Activated naive CD8-positive, alpha-beta T cell (primary cell): ENCODE measurements around the gene ZNF225.

Experiments
- H3K27ac Mint-ChIP-seq: one replicate; pipeline ENCODE4 v1.8.0; 2021; ENCODE audit warnings: mixed read lengths
- H3K27me3 Mint-ChIP-seq: one replicate; pipeline ENCODE4 v1.8.0; 2021; ENCODE audit warnings: mixed read lengths
- H3K36me3 Mint-ChIP-seq: one replicate; pipeline ENCODE4 v1.8.0; 2021; ENCODE audit warnings: mixed read lengths
- H3K4me1 Mint-ChIP-seq: one replicate; pipeline ENCODE4 v1.8.0; 2021; ENCODE audit warnings: low read depth, mixed read lengths
- H3K4me3 Mint-ChIP-seq: one replicate; pipeline ENCODE4 v1.8.0; 2021; ENCODE audit warnings: mild to moderate bottlenecking, mixed read lengths
- H3K9me3 Mint-ChIP-seq: one replicate; pipeline ENCODE4 v1.8.0; 2021; ENCODE audit warnings: low read depth, mixed read lengths

Gene ZNF225

DNA sequence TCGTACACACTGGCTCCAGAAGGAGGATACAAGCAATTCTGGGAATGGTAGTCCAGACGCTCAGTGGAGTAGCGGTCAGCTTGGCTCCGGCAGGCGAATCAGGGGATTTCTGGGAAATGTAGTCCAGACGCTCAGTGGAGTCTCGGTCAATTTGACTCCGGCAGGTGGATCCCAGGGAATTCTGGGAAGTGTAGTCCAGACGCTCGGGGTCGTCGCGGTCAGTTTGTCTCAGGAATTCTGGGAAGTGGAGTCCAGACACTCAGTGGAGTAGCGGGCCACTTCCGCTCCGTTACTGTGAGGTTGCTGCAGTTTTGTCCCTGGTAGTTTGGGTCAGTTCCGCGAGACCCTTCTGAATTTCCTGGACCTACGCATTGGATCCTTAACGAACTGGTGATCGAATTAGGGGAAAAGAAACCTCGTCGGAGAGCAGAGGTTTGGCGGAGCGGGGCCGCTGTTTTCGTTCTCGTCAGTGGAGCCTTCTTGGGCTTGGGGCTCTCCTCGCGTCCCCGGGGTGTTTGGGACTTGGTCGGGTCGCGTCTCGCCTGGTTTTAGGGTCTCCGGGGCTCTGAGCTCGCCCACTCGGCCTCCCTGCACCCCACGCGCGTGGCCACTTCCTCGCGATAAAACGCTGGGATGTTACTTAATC, at the start of gene ZNF225:
Gene ZNF225, plus strand, starts transcription at position 262 of the 646 bp plus-strand sequence. CDS start 2,429 bp downstream, outside the sequence.
- Mint-ChIP-seq H3K4me1 (peaks cover 29% of the 10 kb centered on the region), H3K9me3 (peaks cover 11% of the 10 kb centered on the region), H3K27ac (peak within 1 kb of the TSS; percentile 95), H3K4me3 (peak within 1 kb of the TSS; percentile 100), H3K36me3 (peaks cover 12% of the 10 kb centered on the region), H3K27me3 (no peaks in the 10 kb centered on the region)

DNA sequence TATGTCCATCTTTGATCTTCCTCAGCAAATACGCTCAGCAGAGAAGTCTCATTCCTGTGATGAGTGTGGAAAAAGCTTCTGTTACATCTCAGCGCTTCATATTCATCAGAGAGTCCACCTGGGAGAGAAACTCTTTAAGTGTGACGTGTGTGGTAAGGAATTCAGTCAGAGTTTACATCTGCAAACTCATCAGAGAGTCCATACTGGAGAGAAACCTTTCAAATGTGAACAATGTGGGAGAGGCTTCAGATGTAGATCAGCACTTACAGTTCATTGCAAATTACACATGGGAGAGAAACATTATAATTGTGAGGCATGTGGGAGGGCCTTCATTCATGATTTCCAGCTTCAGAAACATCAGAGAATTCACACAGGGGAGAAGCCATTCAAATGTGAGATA, 46.9 kb upstream of the ZNF225 start:
- no peaks in the 10 kb centered on the region for H3K27me3 Mint-ChIP-seq
- H3K27ac Mint-ChIP-seq, result no peak overlapping the region
- H3K4me3 Mint-ChIP-seq, result no peak overlapping the region
- H3K9me3 Mint-ChIP-seq, result peaks cover 56% of the 10 kb centered on the region
- peaks cover 63% of the 10 kb centered on the region for H3K36me3 Mint-ChIP-seq
- peaks cover 5% of the 10 kb centered on the region for H3K4me1 Mint-ChIP-seq

DNA sequence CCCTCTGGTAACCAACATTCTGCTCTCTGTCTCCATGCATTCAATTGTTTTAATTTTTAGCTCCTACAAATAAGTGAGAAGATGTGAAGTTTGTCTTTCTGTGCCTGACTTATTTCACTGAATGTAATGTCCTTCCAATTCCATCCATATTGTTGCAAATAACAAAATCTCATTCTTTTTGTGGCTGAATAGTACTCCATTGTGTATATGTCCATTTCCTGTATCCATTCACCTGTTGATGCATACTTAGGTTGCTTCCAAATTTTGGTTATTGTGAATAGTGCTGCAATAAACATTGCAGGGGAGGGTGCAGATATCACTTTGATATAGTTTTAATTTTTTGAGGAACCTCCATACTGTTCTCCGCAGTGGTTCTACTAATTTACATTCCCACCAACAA, 43.8 kb upstream of the ZNF225 start:
- H3K4me1 Mint-ChIP-seq, result peaks cover 24% of the 10 kb centered on the region
- H3K27ac Mint-ChIP-seq, result no peak overlapping the region
- no peaks in the 10 kb centered on the region for H3K27me3 Mint-ChIP-seq
- H3K36me3 Mint-ChIP-seq, result peaks cover 40% of the 10 kb centered on the region
- peaks cover 44% of the 10 kb centered on the region for H3K9me3 Mint-ChIP-seq
- no peak overlapping the region for H3K4me3 Mint-ChIP-seq

DNA sequence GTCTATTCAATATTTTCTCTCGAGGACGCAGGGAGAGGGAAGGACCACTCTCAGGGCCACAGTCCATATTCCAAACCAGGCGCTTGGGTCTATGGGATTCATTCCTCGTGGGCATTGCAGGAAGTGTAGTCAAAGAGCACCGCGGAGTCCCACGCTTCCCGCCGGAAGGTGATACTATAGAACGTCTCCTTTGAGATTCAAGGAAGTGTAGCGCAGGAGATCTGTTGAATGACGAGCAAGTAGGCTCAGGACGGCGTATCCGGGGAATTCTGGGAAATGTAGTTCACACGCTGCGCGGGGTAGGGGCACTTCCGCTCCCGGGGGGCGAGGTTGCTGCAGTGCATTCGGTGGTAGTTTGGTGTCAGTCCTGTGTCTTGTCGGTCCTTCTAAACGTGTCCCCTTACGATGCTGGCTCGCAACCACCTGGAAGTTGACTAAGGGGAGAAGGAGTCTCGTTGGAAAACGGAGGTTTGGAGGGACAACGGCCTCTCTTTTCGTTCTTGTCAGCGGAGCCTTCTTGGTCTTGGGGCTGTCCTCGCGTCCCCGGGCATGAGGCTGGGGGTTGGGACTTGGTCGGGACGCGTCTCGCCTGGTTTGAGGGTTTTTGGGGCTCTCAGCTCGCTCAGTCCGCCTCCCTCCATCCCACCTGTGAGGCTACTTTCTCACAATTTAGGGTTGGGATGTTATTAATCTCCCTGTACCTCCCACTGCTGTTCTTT, 41.2 kb upstream of the ZNF225 start, which contains the start of gene ZNF284:
Gene ZNF284, plus strand, starts transcription at position 336 of the 719 bp plus-strand sequence. CDS start 4,231 bp downstream, outside the sequence.
- H3K36me3 Mint-ChIP-seq, result peaks cover 33% of the 10 kb centered on the region

DNA sequence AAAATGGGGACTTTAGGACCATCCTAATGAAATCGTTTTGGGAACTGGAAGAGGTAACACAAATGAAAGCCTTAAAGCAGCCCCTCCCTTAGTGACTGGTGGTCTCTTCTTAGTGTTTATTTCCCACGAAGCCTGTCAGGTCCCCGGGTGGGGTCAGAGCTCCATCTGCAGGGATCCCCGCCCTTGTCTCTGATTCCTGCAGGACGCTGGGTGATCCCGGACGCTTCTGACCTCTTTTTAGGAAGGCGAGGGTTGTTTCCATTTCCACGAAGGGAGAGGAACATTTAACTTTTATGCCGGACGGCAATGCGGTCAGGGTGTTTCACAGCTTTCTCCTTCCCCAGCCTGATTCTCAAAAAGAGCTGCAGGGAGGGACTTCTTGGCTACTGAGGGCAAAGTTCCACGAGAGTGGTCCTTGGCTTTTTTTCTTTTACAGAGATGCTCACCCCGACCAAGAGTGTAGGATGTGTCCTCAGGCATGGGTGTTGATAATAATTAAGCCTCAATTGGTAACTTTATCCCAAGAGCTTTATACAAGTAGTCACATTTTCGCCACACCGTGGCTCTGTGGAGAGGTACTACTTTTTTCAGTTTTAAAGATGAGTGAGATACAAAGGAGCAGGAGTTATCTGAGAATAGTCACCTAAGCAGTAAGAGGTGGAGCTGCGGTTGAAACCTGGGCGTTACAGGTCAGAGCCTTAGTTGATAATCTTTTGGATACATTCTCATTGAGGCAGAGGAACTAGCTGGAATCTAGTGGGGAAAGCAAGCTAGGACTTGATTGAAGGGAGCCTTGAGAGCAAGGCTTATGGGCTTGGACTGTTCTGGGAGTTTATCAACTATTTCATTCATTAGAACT, 40.4 kb upstream of the ZNF225 start:
- no peak overlapping the region for H3K27ac Mint-ChIP-seq
- H3K4me1 Mint-ChIP-seq, result peaks cover 27% of the 10 kb centered on the region
- H3K9me3 Mint-ChIP-seq, result peaks cover 25% of the 10 kb centered on the region
- H3K4me3 Mint-ChIP-seq, result peak overlapping the region; percentile 88
- peaks cover 33% of the 10 kb centered on the region for H3K36me3 Mint-ChIP-seq
- no peaks in the 10 kb centered on the region for H3K27me3 Mint-ChIP-seq

More for the DNA sequence above, 41.2 kb upstream of the ZNF225 start, which contains the start of gene ZNF284:
- Mint-ChIP-seq H3K4me3 (peak within 1 kb of the TSS; percentile 88), H3K27me3 (no peaks in the 10 kb centered on the region), H3K9me3 (peaks cover 29% of the 10 kb centered on the region), H3K27ac (peak within 1 kb of the TSS; percentile 62), H3K4me1 (peaks cover 27% of the 10 kb centered on the region)

DNA sequence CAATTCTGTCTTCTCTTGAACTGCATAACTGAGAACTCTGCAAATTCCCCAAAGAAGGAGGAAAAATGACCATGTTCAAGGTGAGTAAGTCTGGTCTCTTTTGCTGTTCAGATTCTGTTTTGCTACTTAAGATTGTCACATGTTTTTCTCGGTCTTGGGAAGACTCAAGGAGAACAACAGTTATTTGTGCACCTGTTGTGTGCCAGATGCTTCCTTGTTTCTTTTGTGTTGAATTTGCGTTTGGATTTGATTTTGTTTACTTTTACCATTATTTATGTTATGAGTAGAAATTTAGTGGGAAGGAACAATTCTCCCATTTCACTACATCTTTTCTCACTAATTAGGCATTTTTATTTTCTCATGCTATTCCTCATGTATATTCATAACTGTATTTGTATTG, 36.9 kb upstream of the ZNF225 start:
- Mint-ChIP-seq H3K9me3 (peaks cover 4% of the 10 kb centered on the region), H3K4me1 (peaks cover 21% of the 10 kb centered on the region), H3K36me3 (peaks cover 26% of the 10 kb centered on the region), H3K27me3 (no peaks in the 10 kb centered on the region), H3K27ac (no peak overlapping the region), H3K4me3 (no peak overlapping the region)

DNA sequence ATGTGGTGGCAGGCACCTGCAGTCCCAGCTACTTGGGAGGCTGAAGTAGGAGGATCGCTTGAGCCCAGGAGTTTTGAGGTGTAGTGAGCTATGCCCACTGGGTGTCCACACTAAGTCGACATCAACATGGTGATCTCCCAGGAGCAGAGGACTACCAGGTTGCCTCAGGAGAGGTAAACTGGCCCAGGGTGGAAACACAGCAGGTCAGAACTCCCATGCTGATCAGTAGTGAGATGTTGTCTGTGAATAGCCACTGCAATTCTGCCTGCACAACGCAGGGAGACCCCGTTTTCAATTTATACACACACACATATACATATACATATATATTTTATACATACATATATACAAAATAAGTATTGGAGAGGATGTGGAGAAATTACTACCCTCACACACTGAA, 21.1 kb upstream of the ZNF225 start:
- peaks cover 19% of the 10 kb centered on the region for H3K4me1 Mint-ChIP-seq
- H3K27ac Mint-ChIP-seq, result no peak overlapping the region
- no peak overlapping the region for H3K4me3 Mint-ChIP-seq
- peaks cover 10% of the 10 kb centered on the region for H3K36me3 Mint-ChIP-seq
- H3K9me3 Mint-ChIP-seq, result peaks cover 2% of the 10 kb centered on the region
- H3K27me3 Mint-ChIP-seq, result no peaks in the 10 kb centered on the region

DNA sequence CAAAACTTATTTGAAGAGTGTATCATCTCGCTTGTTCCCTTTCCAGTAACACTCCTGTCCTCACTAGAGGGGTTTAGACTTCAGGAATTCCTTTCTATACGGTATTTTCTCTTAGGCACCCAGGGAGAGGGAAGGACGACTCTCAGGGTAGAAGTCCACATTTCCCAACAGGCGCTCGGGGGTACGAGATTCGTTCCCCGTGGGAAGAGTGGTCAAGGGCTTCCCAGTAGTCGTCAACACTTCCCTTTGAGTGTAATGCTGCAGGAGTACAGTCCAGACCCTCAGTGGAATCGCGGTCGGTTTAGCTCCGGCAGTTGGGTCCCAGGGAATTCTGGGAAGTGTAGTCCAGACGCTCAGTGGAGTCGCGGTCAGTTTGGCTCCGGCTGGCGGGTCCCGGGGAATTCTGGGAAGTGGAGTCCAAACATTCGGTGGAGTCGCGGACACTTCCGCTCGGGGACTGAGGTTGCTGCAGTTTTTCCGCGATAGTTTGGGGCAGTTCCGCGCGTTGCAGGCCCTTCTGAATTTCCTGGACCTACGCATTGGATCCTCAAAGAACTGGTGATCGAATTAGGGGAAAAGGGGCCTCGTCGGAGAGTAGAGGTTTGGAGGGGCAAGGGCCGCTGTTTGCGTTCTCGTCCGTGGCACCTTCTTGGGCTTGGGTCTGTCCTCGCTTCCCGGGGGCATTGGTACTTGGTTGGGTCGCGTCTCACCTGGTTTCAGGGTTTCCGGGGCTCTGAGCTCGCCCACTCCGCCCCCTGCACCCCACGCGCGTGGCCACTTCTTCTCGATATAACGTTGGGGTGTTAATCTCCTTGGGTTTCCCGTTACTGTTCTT, 19.1 kb upstream of the ZNF225 start, which contains the start of gene ZNF224:
Gene ZNF224, plus strand, starts transcription at position 431 of the 835 bp plus-strand sequence. CDS start 3,513 bp downstream, outside the sequence.
- no peaks in the 10 kb centered on the region for H3K27me3 Mint-ChIP-seq
- peak within 1 kb of the TSS; percentile 84 for H3K27ac Mint-ChIP-seq
- peak within 1 kb of the TSS; percentile 96 for H3K4me3 Mint-ChIP-seq
- peaks cover 16% of the 10 kb centered on the region for H3K36me3 Mint-ChIP-seq
- H3K9me3 Mint-ChIP-seq, result peaks cover 5% of the 10 kb centered on the region
- H3K4me1 Mint-ChIP-seq, result peaks cover 25% of the 10 kb centered on the region

DNA sequence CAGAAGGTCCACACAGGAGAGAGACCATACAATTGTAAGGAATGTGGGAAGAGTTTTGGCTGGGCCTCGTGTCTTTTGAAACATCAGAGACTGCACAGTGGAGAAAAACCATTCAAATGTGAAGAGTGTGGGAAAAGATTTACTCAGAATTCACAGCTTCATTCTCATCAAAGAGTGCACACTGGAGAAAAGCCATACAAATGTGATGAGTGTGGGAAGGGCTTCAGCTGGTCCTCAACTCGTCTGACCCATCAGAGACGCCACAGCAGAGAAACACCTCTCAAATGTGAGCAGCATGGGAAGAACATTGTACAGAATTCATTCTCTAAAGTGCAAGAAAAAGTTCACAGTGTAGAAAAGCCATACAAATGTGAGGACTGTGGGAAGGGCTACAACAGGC, 5.4 kb upstream of the ZNF225 start:
- H3K36me3 Mint-ChIP-seq, result peaks cover 56% of the 10 kb centered on the region
- H3K9me3 Mint-ChIP-seq, result peaks cover 39% of the 10 kb centered on the region
- no peak overlapping the region for H3K4me3 Mint-ChIP-seq
- peaks cover 8% of the 10 kb centered on the region for H3K4me1 Mint-ChIP-seq
- H3K27me3 Mint-ChIP-seq, result no peaks in the 10 kb centered on the region
- no peak overlapping the region for H3K27ac Mint-ChIP-seq

DNA sequence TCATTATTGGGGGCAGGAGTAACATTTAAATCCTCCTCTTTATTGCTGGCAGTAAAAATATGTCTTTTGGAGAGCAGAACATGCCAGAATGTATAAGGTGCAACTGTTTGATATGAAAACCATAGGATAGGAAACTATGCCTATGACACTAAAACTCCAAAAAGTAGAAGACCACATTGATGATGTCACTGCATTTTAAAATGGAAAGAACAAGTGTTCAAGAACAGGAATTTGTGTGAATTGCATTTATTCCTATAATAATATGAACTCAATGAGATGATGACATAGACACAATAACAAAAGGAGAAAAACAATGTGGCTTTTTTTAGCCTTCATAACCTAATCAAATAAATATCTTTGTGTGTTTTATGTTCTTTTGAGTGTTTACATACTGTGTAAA, 3.7 kb upstream of the ZNF225 start:
- H3K4me1 Mint-ChIP-seq, result peaks cover 19% of the 10 kb centered on the region
- H3K27ac Mint-ChIP-seq, result no peak overlapping the region
- no peak overlapping the region for H3K4me3 Mint-ChIP-seq
- peaks cover 40% of the 10 kb centered on the region for H3K36me3 Mint-ChIP-seq
- peaks cover 35% of the 10 kb centered on the region for H3K9me3 Mint-ChIP-seq
- no peaks in the 10 kb centered on the region for H3K27me3 Mint-ChIP-seq

DNA sequence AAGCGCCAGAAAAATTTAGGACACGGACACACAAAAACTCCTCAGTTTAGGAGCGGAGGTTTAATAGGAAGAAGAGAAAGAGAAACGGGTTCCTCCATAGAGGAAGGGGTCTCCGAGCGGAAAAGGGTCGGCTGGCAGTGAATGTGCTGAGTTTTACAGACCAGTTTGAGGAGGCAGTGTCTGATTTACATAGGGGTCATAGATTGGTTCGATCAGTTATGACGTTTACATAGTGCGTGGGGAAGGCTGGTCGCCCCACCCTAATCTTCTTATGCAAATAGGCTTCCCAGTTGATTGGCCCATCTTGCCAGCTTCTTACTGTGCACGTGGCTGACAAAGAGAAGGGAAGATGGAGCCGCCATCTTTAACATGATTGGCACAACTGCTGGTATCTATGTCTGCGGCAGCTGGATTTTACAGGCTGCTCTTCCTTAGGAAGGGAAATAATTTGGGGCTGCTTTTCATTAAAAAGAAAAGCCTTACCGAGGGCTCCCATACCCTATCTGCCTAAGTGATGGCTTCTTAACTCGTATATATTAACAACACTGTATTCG, 1.2 kb upstream of the ZNF225 start:
- no peak overlapping the region for H3K27ac Mint-ChIP-seq
- H3K4me3 Mint-ChIP-seq, result peak overlapping the region; percentile 100
- no peaks in the 10 kb centered on the region for H3K27me3 Mint-ChIP-seq
- peaks cover 24% of the 10 kb centered on the region for H3K9me3 Mint-ChIP-seq
- H3K4me1 Mint-ChIP-seq, result peaks cover 29% of the 10 kb centered on the region
- H3K36me3 Mint-ChIP-seq, result peaks cover 21% of the 10 kb centered on the region

DNA sequence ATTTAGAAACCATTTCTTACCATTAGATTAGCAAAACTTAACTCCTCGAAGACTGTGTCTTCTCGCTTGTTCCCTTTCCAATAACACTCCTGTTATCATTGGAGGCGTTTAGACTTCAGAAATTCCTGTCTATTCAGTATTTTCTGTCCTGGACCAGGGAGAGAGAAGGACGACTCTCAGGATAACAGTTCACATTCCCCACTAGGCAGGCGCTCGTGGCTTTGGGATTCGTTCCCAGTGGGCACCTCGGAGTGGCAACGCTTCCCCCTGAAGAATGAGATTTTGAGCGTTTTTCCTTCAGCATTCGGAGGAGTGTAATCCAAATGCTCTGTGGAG, 429 bp upstream of the ZNF225 start:
- H3K4me1 Mint-ChIP-seq, result peaks cover 29% of the 10 kb centered on the region
- H3K27me3 Mint-ChIP-seq, result no peaks in the 10 kb centered on the region
- peak overlapping the region; percentile 100 for H3K4me3 Mint-ChIP-seq
- peaks cover 17% of the 10 kb centered on the region for H3K36me3 Mint-ChIP-seq
- peaks cover 16% of the 10 kb centered on the region for H3K9me3 Mint-ChIP-seq
- H3K27ac Mint-ChIP-seq, result peak overlapping the region; percentile 95

DNA sequence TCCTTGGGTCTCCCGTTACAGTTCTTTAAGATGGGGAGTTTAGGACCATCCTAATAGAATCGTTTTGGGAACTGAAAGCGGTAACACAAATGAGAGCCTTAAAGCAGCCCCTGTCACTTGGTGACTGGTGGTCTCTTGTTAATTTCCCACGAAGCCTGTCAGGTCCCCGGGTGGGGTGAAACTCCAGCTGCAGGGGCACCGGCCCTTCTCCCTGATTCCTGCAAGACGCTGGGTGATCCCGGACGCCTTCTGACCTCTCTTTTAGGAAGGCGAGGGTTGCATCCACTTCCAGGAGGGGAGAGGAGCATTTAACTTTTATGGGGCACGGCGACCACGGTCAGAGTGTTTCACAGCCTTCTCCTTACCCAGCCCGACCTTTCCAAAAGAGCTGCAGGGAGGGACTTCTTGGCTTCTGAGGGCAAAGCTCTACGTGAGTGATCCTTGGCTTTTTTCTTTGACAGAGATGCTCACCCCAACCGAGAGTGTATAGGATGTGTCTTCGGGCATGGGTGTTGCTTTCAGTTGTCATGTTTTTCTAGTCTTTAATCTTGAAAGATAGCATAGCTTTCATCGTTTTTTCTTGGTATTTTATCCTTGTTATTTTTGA, 688 bp downstream of the ZNF225 start:
- no peaks in the 10 kb centered on the region for H3K27me3 Mint-ChIP-seq

More for the DNA sequence above, 688 bp downstream of the ZNF225 start:
- peaks cover 11% of the 10 kb centered on the region for H3K36me3 Mint-ChIP-seq
- H3K9me3 Mint-ChIP-seq, result peaks cover 11% of the 10 kb centered on the region
- H3K27ac Mint-ChIP-seq, result peak overlapping the region; percentile 76
- peak overlapping the region; percentile 100 for H3K4me3 Mint-ChIP-seq
- peaks cover 29% of the 10 kb centered on the region for H3K4me1 Mint-ChIP-seq
